TTC549 (cell line): Measurements from ENCODE around the gene KLF11.

Source experiments
- FAIRE-seq: peaks from 2 replicates; lab custom pipeline; 2012; peaks lifted over from hg19 to GRCh38; lab: Jason Lieb, UNC

Gene KLF11

DNA sequence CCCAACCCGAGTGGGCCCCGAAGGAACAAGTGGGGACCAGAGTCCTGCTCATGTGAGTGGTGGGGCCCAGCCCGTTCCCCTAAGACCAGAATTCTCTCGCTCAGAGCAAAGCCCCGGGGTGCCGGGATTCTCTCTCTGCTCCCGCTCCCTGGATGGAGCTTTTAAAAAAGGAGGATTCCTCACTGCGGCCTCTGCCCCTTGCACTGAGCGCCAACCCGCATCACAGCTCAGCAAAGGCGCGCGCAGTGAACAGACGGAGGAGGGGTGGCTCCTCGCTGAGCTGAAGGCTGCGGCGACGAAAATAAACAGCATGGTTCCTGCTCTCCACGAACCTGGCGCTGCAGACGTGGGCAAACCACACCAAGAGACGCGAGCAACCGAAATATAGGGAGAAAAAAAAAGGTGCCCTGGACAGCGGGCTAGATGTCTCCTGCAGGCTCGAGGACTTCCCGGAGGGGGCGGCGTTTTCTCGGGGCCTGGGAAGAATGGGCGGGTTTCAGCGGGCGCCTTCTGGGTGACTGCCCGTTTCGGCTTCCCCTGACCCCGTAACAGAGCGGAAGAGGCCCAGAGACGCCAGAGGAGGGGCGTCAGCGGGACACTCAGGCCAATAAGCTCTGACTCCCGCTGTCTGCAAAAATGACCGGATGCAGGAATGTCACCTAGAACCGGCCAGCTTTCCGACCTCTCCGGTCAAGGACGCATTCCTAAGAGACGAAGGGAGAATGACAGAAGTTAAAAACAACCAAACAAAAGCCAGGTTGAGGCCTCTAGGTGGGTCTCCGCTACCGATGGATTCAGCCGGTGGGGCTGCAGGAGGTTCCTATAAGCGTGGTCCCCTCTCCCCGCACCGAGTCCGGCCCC is 819 bp upstream of the KLF11 start:
- no peak for FAIRE-seq

DNA sequence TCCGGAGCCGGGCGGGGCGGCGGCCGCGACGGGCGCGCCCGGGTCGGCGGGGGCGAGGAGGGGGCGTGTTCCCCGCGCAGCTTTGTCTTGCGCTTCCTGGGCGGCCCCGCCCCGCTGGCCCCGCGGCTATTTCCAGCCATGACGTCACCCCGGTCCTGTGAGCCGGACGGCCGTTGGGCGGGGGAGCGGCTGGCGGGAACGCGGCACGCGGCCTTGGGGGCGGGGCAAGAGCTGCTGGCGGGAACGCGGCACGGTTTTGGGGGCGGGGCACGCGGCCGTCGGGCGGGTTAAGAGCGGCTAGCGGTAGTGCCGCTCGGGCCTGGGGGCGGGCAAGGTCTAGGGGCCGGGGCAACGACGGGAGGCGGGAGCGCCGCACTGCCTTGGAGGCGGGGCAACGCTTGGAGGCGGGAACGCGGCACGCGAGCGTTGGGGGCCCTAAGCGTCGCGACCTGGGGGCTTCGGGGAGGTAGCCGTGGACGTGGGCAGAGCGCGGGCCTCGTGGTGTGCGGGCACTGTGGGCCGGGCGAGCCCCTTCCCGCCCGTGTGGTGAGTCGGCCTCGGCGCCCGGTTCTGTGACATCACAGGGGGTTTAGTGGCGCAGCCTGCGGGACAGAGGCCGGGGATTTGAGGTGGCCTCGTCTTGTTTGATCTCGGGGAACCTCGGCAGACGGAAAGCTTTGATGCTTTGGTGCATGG is 704 bp downstream of the KLF11 start:
- no peak for FAIRE-seq

DNA sequence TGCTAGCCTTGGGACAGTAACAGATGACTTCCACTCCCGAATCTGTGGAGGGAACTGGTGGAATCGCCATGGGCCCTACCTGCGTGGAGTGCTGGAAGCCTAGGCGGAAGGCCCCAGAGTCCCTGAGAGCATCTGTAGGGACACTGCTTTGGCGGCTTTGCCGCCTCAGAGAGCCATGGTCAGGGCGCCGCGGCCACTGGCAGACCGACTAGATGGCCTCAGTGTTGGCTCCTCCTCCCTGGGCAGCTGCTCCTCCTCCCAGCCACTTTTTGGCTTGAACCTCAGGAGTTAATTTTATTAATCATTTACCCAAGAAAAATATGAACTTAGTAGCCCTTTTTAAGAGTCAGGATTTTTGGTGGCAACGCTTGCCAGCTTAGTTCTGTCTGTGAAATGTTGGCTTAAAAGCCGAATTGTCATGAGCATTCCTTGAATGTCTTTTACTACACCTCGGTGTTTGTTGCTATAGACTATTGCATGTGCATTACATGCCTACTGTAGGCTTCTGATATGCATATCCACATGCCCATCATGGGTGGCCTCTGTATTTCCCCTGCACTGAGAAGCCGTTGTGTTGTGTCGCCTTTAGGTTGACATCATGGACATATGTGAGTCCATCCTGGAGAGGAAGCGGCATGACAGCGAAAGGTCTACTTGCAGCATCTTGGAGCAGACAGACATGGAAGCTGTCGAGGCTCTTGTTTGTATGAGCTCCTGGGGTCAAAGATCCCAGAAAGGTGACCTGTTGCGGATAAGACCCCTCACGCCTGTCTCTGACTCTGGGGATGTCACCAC is 2.4 kb downstream of the KLF11 start:
- no peak for FAIRE-seq

DNA sequence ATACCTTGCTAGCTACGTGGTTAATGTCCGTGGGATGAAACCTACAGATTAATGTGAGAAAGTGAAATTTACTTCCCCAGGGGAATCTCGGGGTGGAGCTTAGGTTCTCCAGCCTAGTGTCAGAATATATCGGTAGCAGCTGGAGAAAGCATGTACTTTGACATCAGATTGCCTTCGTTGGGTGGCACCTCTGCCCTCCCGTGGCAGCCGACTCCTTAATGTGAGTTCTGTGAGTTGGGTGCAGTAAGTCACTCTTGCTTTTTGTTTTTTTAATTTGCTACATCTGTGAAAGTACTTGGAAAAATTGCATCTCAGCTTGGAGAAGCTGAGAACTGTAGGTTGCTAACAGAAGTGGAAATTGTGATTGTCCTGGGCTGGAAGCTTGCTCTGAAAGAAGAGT is 3.6 kb downstream of the KLF11 start:
- FAIRE-seq = no peak

DNA sequence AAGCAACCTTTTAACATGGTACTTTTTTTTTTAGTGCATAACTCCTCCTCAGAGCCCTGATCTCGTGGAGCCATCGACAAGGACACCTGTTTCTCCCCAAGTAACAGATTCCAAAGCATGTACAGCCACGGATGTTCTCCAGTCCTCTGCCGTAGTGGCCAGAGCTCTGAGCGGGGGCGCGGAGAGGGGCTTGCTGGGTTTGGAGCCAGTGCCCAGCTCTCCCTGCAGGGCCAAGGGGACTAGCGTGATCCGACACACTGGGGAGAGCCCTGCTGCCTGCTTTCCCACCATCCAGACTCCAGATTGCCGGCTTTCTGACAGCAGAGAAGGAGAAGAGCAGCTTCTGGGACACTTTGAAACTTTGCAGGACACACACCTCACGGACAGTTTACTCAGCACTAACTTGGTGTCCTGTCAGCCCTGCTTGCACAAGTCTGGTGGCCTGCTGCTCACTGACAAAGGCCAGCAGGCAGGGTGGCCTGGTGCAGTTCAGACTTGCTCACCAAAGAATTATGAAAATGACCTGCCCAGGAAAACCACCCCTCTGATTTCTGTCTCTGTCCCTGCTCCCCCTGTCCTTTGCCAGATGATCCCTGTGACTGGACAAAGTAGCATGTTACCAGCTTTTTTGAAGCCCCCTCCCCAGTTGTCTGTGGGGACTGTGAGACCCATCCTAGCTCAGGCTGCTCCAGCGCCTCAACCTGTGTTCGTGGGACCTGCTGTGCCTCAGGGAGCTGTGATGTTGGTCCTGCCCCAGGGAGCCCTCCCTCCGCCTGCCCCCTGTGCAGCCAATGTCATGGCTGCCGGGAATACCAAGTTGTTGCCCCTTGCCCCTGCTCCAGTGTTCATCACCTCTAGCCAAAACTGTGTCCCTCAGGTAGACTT is 4.5 kb downstream of the KLF11 start:
- no peak for FAIRE-seq

DNA sequence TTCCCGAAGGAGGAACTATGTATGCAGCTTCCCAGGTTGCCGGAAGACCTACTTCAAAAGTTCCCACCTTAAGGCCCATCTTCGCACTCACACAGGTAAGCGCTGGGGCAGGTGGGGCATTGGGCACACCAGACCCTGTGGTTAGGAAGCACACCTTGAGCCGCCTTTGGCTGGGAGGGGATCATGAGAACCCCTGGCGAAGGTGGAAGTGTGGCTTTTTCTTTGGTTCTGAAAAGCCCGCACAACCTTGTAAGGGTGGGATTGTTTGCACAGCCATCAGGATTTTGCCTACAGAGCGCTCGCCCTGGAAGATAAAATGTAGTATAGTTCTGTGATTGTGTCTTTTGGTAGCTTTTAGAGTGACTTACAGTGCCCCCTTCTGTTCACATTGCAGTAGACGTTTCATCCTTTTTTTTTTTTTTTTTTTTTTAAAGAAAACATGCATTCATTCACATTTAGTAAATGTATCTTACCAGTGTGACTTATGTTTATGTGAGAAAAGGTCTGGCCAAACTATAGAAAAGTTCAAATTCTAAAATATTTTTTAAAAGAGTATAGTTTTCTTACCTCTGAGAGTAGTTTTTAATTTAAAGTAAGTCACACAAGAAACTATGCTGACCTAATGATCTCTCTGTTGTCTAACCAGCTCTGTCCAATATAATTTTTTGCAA is 5.3 kb downstream of the KLF11 start:
- FAIRE-seq = peak; percentile 97

DNA sequence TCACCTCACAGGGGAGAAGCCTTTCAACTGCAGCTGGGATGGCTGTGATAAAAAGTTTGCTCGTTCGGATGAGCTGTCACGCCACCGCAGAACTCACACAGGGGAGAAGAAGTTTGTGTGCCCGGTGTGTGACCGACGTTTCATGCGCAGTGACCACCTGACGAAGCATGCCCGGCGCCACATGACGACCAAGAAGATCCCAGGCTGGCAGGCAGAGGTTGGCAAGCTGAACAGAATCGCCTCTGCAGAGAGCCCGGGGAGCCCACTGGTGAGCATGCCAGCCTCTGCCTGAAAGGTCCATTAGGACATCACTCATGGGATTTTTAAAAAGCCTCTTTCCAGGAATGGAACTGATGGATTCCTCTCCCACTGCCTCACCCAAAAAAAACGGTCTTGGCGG is 8.9 kb downstream of the KLF11 start:
- FAIRE-seq = no peak

DNA sequence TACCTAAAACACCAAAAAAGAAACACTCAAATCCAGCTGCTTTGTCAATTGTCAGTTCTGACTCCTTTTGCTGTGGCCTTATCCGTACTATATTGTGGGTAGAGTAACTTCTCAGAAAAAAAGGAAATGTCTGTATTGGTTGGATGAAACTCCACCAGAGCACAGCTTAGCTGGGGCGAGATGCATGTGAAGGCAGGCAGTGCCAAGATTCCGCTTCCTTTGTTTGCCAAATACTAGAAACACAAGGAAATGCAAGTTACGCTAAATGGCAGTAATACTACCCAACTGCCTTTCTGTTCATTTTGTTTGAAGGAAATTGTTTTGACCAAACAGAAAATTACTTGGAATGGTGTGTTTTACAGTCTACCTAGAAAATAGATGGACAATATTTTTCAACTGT is 10.0 kb downstream of the KLF11 start:
- no peak for FAIRE-seq

DNA sequence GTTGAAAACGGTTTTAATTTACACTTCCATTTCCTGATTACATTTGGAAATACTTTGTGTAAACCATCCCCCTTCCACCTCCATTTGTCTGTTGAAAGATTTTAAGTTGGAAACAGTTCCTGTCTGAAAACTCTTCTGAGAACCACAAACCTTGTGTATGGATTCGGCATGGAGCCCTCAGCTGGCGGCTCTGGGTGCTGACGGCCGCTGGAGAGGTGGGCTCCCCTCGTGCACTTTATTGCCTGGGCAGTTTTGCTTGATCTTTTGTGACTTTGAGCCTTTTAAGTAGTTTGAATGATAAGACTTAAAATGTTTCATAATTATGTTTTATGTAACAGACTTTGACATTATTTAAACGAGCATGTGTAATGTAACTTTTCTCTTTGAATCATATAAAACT is 11.1 kb downstream of the KLF11 start:
- FAIRE-seq = no peak

DNA sequence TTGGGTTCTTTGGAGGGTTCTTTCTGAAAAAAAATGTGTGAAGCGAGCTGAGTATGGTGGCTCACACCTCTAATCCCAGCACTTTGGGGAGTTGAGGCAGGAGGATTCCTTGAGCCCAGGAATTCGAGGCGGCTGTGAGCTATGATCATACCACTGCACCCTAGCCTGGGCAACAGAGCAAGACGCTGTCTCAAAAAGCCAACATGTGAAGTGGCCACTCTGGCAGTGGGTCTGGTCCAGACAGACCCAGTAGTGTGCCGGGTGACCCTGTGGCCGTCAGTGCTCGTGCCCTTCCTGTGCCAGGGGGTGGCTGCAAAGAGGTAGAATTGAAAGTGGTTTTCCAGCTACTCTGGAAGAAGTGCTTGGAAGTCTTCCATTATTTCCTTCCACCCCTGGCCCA is 11.6 kb downstream of the KLF11 start:
- no peak for FAIRE-seq

DNA sequence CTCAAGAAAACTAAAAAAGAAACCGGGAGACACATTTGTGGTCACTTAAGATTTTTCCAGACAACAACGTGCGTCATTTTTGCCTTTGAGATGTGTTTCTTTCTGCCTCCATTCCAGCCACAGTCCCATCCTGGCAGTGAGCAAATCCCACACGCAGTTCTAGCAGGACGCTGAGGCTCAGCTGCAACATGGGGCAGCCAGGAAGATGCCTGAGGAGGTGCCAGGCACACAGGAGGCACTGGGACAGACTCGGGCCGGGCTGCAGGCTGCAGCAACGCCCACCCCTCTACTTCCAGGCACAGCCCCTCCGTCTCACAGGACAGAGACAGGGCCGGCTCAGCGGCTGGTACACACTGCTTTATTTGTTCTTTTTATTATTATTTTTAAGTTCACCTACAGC is 13.1 kb downstream of the KLF11 start:
- no peak for FAIRE-seq

DNA sequence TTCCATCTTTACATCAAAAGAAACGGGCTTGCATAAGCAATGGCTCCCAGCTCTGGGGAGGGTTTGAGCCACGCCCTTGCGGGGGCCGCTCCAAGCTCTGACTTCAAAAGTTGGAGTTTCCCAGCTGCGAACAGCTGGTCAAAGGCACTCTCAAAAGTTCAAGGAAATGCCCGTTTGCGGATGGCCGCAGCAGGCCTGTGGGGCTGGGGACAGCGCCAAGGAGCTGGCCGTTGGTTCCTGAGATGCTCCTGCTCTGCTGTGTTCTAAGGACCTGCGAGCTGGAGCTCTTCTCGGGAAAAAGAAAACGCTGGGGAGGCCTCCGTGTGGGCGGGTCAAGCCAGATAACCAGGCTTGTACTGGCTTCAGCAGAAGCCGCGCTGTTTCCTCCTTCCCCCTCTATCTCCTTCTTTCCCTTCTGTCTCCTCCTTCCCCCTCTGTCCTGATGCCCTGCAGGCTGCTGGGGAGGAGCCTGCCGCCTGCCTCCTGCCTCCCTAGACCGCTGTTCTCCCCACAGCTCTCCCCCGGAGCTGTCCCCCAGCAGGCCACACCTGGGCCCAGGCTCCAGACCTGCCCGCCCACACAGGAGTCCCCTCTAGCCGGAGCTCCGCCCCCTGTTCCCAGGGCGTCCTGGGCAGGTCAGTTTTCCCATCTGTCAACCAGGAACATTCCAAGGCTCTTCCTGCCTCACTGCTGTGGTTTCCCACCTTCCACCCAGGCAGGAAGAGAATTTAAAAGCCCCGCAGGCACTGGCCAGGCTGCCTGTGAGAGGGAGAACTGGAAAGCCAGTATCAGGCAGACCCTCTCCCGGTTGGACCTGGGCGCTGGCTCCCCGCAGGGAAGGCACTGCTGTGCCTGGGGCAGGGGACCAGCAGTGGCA is 14.1 kb downstream of the KLF11 start:
- no peak for FAIRE-seq

DNA sequence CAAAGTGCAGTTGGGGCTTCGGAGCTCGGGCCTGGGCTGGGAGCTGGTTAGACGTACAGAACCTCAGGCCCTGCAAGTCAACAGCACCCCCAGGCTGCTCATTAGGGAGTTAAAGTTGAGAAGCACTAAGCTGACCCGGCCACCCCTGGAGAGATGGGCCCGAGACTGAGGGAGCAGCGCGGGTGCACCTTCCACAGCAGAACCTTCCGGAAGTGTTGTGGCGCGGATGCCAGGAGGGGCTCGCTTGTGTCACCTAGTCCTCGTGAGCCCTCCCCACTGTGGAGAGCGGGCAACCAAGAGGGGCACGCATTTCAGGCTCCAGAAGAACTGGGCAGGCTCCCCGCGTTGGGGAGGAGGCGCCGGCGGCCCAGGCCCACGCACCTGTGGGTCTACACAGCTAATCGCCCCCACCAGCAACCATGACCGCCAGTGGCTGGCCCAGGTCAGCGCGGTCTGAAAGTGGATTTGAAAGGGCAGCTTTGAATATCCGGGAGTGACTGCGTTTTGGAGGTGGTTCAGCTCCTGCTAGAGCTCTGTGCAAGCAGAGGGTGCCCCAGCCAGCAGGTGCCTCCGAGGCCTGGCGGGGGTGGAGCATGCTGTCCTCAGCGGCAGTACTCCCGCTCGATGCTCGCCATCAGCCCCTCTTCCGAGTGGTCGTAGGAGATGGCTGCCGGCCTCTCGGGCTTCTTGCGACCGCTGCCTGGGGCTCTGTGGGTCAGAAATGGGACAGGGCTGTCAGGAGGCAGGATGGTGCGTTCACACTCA is 15.1 kb downstream of the KLF11 start:
- no peak for FAIRE-seq

DNA sequence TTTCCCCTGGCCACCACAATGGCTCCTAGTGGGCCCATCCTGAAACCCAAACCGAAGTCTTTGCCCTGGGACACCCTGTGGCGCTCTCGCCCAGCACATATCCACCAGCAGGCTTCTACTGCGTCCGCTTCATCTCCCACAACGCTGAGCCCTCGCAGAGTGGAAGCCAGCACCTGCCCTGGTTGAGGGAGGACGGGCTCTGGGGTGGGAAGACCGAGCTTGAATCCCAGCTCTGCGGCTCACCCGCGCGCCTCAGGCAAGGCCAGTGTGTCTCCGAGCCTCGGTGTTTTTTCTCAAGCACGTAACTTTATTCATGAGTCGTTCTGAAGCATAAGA is 15.6 kb downstream of the KLF11 start:
- FAIRE-seq = no peak

DNA sequence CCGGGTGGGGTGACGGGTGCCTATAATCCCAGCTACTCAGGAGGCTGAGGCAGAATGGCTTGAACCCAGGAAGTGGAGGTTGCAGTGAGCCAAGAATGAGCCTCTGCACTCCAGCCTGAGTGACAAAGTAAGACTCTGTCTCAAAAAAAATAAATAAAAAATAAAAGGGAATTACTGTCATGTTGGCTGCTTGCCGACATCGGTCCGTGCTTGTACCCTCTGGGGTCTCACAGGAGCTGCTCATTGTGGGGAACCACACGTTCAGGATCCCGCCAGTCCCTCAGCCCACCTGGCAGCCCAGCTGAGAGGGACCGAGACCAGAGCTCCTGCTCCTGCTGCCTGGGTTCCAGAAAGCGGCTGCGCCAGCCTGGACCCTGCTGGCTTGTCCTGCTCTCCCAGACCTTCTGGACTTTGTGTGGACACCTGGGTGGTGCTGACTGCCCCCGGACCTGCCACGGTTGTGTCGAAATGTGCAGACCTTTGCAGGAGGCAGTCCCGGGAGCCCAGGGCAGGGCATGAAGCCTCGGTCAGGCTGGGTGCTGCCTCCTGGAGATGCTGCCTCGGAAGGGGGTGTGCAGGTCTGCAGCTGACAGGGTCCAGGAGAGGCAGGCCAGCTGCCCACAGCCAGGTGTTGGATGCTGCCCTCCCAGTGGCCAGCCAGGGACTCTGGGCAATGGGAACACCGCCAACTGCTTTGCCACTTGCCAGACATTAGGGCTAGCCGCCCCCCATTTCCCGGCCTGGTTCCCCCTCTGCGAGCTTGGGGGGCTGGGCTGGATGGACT is 16.4 kb downstream of the KLF11 start:
- no peak for FAIRE-seq

DNA sequence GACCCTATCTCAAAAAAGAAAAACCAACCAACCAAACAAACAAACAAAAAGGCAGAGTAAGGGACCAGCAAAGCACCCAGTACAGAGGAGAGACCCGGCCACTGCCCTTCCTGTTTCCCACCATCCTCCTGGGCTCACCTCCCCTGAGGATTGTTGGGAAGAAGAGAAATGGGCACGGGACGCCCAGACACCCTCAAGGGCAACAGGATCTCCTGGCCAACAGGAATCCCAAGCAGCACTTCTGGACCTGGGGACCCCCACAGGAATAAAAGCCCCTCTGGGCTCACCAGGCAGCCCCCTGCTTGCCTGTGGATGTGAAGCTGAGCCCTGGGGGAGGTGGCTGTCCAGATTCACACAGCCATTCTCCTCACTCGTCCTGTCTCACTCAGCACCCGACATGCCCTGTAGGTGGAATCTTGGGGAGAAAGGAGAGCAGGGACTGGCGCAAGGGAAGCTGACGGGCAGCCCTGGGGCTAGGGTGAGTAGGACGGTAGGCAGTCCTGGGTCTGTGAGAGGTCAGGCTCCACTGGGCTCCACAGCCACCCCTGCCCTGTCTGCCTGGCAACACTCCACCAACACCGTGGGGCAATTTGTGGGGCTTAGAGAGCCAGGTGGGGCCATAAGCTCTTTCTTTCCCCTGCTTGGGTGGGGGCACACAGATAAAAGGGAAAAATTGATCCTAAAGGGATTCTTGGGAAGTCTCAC is 18.0 kb downstream of the KLF11 start:
- FAIRE-seq = no peak

DNA sequence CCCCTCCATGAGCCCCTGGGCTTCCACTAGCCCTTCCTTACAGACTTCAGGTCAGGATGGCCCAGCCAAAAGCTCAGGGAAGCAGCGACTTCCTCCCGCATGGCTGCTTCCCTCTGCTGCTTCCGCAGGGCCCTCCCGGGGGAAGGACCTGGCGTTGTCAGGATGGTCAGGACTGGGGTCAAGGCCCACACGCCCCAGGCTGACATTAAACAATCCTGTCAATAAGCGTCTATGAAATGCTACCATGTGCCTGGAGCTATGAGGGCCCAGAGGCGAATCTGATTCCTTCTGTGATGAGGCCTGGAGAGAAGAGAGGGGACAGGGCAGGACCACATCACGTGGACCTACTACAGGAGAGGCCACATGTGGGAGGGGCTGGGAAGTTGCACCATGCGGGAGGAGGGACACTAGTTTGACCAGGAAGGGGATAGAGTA is 19.6 kb downstream of the KLF11 start:
- no peak for FAIRE-seq

DNA sequence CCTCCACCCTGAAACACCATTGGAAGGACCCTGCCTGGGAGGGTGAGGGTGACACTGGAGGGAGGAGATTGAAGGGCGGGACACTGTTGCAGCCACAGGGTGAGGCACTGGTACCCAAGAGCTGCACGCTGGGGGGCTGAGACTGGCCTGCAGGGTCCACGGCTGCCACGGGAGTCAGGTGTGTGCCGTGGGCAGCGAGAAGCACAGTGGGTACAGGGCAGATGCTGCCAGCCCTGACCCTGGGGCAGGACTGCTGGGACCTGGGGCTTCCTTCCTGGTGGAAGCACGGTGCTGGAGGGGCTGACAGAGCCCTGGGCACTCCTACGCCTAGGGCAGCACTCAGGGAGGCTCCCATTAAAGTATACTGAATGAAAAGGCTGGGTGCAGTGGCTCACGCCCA is 20.2 kb downstream of the KLF11 start:
- no peak for FAIRE-seq
